ENCODE data around the gene GNGT2.

Gene GNGT2

DNA sequence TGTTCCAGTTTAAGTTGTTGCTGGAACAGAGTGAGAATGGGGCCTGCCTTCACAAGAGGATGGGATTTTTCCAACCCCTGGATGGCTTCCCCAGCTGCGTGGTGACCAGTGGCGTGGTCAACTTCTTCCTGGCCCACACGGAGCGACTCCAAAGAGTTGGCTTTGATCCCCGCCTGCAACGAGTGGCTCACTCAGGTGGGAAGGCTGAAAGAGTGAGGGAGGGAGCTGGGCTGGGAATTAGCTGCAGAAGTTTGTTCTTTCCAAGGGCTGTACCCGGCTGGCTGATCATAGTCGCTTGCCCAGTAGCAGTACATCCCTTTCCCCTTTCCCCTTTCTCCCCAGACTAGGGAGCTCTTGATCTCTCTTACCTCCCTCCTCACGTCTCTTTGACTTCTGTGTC is 41.7 kb downstream of the GNGT2 start:
- no peak for DNase-seq (ENCODE audit: low read depth)

DNA sequence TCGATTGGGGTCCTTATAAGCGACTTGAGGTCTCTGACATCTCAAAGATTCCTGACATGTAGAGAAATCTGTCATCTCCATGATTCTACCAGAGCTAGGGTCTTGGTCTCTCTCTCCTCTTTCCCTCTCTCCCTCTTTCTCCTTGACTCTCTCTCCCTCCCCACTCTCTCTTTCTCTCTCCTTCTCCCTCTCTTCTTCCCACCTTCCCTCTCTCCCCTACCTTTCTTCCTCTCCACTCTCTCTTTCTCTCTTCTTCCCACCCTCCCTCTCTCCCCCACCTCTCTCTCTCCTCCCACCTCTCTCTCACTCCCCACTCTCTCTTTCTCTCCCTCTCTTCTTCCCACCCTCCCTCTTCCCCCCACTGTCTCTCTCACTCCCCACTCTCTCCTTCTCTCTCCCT is 45.2 kb downstream of the GNGT2 start:
- DNase-seq (ENCODE audit: low read depth): no peak

DNA sequence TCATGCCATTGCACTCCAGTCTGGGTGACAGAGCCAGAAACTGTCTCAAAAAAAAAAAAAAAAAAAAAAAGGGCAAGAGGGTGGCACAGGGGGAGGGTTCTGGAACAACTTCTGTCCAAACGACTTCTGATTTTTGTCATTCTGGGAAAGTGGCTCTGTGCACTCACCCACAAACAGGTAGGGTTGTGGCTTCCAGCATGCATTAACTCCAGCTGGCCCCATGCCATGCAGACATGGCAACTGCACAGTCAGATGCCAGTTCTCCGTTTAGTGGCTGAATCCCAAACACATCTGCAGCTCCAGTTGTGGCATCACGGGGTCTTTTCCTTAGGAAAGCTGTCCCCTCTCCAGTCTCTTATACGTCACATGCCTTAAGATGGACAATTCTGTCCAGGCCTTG is 47.5 kb downstream of the GNGT2 start:
- DNase-seq (ENCODE audit: low read depth): no peak

DNA sequence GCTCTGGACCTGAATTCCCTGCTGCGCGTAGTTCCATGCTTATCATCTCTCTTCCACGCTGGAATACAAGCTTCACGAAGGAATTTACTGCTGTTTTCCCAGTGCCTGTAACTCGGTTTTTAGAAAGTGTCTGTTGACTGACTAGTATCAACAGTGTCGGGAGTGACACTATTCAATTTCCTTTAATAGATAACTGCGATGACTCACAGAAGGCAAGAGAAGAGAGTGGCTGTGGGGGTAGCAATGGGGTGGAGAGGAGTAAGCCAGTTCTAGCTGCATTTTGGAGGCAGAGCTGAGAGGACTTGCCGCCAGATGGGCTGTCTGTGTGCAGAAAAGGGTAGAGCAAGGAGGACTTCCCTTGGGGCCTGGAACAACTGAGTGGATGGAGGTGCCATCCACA is 52.6 kb downstream of the GNGT2 start:
- DNase-seq (ENCODE audit: low read depth): peak; percentile 19

DNA sequence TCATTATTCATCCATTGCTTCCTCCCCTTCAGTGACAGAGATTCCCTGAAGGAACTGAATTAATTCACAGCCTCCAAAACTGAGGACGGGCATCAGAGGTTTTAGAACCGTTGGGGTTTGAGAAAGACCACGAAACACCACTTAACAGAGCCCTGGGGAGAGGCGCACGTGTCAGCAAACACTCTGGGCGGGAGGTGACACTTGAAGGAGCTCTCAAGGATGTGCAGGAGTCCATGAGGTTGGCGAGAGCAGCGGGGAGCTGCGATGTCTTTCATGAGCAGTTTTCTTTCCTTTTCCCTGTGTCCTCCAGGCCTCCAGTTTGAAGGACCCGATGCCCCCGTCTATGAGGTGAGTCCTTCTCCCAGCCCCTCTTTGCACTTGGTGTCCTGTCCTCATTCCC is 54.1 kb downstream of the GNGT2 start:
- no peak for DNase-seq (ENCODE audit: low read depth)

Measured in iris pigment epithelial cell (primary cell).